ENCODE data around the gene OR5AU1.

DNA sequence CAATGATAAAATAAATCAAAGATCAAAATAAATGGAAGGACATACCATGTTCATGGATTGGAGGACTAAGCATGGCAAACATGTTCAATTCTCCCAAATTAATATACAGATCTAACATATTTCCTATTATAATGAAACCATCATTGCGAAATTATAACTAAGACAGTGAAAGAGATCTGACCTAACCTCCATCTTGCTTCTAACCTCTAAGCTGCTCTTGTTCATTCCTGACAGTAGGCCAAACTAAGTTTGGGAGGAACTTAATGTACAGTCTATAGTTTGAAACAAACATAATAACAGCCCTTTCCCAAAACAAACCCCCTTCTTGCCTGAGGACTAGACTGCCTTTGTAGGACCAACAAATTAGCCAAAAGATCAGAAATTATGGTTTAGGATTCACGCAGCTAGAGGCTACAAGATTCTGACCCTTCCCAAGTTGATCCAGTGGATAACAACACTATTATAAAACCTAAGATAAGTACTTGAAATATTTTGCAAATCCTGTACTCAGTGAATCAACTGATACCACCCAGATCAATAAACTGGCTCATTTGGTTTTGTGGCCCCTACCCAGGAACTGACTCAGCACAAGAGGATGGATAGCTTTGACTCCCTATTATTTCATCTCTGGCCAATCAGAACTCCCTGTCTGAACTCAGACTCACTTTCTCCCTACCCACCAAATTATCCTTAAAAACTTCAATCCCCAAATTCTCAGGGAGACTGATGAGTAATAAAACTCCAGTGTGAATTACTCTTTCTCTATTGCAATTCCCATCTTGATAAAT lies 41.7 kb upstream of the OR5AU1 start:
- TF ChIP-seq POLR2AphosphoS5 (IDR thresholded peaks at IDR 0.05): no peak
- no peak for TF ChIP-seq POLR2A (IDR thresholded peaks at IDR 0.05)
- TF ChIP-seq, protein P1, sequence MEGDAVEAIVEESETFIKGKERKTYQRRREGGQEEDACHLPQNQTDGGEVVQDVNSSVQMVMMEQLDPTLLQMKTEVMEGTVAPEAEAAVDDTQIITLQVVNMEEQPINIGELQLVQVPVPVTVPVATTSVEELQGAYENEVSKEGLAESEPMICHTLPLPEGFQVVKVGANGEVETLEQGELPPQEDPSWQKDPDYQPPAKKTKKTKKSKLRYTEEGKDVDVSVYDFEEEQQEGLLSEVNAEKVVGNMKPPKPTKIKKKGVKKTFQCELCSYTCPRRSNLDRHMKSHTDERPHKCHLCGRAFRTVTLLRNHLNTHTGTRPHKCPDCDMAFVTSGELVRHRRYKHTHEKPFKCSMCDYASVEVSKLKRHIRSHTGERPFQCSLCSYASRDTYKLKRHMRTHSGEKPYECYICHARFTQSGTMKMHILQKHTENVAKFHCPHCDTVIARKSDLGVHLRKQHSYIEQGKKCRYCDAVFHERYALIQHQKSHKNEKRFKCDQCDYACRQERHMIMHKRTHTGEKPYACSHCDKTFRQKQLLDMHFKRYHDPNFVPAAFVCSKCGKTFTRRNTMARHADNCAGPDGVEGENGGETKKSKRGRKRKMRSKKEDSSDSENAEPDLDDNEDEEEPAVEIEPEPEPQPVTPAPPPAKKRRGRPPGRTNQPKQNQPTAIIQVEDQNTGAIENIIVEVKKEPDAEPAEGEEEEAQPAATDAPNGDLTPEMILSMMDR (IDR thresholded peaks at IDR 0.05): no peak
- no peak for TF ChIP-seq EP300 (IDR thresholded peaks at IDR 0.05; ENCODE audit: low read depth)

Data from transverse colon (tissue), 4 donors.